Heart left ventricle (tissue), 13 donors: ENCODE measurements around the gene USP25.

Source experiments
- POLR2A ChIP-seq, 2 donors: fragments of 450-650 bp; IDR thresholded peaks; one replicate each; pipeline ENCODE4 v1.6.1; 2017; ENCODE audit warnings: antibody characterized with exemption in 2 of 2, mild to moderate bottlenecking in 2 of 2, moderate library complexity in 2 of 2
- TF ChIP-seq, protein P1 (sequence below), 12 donors: fragments of 200-600 bp; sonication (generic) in 4 of 12; IDR thresholded peaks; one replicate each; pipeline versions ENCODE4 v1.5.0 to v1.8.0; 2018 to 2022; ENCODE audit warnings: antibody characterized with exemption in 12 of 12, mild to moderate bottlenecking in 5 of 12
- donor health status: ischemic (EF 13 %, LVEDD 7.1; RV severe dilation, severe dysfunction).
- donor health status: DM: no; HTN: yes; CAD: no.
- donor health status: DM: no; HTN: no; CAD: no.
- donor health status: ischemic (EF 25% LVEDD 6.9; RV normal size, moderate dysfunction).
- donor health status: ischemic (EF 25% LVEDD 5.7; RV mildly dilated, moderate dysfunction).
- donor health status: ischemic (EF 35%, LVEDD 5.7; RV mildly dilated, moderate dysfunction).
- donor health status: nonischemic (EF 11% LVEDD 7.7; RV severe dilation, severe dysfunction).
- donor health status: DM: yes; HTN: yes; CAD: no.
- donor health status: PGD.
- donor health status: ischemic (EF 29% LVEDD 5.4; RV normal size, mild dysfunction).
- donor health status: nonischemic (EF 23%, LVEDD 6.1; RV moderate dilation, normal function).

DNA sequence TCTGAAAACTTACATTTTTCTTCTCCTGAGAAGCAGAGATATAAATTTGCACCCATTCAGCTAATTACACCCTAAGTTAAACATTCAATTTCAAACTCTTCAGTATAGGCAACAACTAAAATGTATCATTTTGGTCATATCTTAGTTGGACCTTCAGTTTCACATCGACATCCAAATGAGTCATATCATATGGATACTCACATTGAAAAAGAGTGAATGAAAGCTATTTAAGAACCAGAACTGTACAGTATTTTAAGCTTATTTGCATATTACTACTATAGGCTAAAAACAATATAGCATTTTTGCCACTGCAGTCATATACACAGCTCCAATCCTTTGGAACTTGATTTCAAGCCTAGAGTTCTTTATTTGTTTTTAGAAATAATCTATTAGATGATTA is 33.6 kb downstream of the USP25 start:
- TF ChIP-seq, protein P1, sequence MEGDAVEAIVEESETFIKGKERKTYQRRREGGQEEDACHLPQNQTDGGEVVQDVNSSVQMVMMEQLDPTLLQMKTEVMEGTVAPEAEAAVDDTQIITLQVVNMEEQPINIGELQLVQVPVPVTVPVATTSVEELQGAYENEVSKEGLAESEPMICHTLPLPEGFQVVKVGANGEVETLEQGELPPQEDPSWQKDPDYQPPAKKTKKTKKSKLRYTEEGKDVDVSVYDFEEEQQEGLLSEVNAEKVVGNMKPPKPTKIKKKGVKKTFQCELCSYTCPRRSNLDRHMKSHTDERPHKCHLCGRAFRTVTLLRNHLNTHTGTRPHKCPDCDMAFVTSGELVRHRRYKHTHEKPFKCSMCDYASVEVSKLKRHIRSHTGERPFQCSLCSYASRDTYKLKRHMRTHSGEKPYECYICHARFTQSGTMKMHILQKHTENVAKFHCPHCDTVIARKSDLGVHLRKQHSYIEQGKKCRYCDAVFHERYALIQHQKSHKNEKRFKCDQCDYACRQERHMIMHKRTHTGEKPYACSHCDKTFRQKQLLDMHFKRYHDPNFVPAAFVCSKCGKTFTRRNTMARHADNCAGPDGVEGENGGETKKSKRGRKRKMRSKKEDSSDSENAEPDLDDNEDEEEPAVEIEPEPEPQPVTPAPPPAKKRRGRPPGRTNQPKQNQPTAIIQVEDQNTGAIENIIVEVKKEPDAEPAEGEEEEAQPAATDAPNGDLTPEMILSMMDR (IDR thresholded peaks at IDR 0.05): no peak
- TF ChIP-seq POLR2A (IDR thresholded peaks at IDR 0.05): no peak
